Common myeloid progenitor, CD34-positive (primary cell): Measurements from ENCODE around the gene CAMTA1.
A peak's percentile ranks its signal among the peaks of the same experiment; 100 is the strongest.

Experiments
- CTCF ChIA-PET: fragments of 350-600 bp; sonication (Branson Sonifier 250); formaldehyde crosslinking; loops from one replicate; lab custom pipeline; 2021; ENCODE audit warnings: antibody characterized with exemption; lab: Charles Lee
- POLR2A ChIA-PET: fragments of 350-600 bp; sonication (Branson Sonifier 250); formaldehyde crosslinking; loops from one replicate; lab custom pipeline; 2021; ENCODE audit warnings: antibody characterized with exemption; lab: Charles Lee
- DNase-seq, 3 donors: peaks; one replicate each; pipeline versions ENCODE4 v3.0.0 to v3.0.0-alpha.2; 2013
- H3K27ac ChIP-seq, 2 experiments: 1 replicate in 1 of 2; 2 replicates in 1 of 2; pipeline ENCODE4 v1.7.0; 2013; ENCODE audit warnings: inconsistent platforms in 2 of 2, low read length in 2 of 2, mild to moderate bottlenecking in 2 of 2, low read depth in 1 of 2, moderate library complexity in 1 of 2; ENCODE audit not compliant: severe bottlenecking in 2 of 2, insufficient read depth in 1 of 2, poor library complexity in 1 of 2
- H3K27me3 ChIP-seq, 5 experiments: replicated peaks in 2 of 5; 1 replicate in 3 of 5; 2 replicates in 2 of 5; pipeline versions ENCODE4 v1.6.1 to v1.7.0; 2013; ENCODE audit warnings: low read length in 4 of 5, mild to moderate bottlenecking in 2 of 5, moderate library complexity in 2 of 5, inconsistent platforms in 1 of 5; ENCODE audit not compliant: insufficient read depth in 5 of 5, control insufficient read depth in 4 of 5
- H3K36me3 ChIP-seq, 4 experiments: 1 replicate in 2 of 4; 2 replicates in 2 of 4; pipeline versions ENCODE4 v1.6.1 to v1.7.0; 2013; ENCODE audit warnings: low read length in 3 of 4, control low read depth in 1 of 4, mild to moderate bottlenecking in 1 of 4; ENCODE audit not compliant: control insufficient read depth in 4 of 4, insufficient read depth in 4 of 4
- H3K4me1 ChIP-seq, 4 experiments: 1 replicate in 3 of 4; 2 replicates in 1 of 4; pipeline versions ENCODE4 v1.6.1 to v1.7.1; 2013; ENCODE audit warnings: low read length in 3 of 4, mild to moderate bottlenecking in 3 of 4, control low read depth in 1 of 4, inconsistent platforms in 1 of 4, moderate library complexity in 1 of 4; ENCODE audit not compliant: control insufficient read depth in 4 of 4, insufficient read depth in 4 of 4; ENCODE audit errors: control extremely low read depth in 1 of 4
- H3K4me3 ChIP-seq, 7 experiments: 1 replicate in 4 of 7; 2 replicates in 3 of 7; pipeline versions ENCODE4 v1.5.1 to v1.7.0; 2013; ENCODE audit warnings: mild to moderate bottlenecking in 7 of 7, low read length in 6 of 7, moderate library complexity in 6 of 7, inconsistent platforms in 2 of 7, low read depth in 2 of 7, control low read depth in 1 of 7; ENCODE audit not compliant: insufficient read depth in 4 of 7, control insufficient read depth in 1 of 7; ENCODE audit errors: extremely low read depth in 1 of 7
- H3K9me3 ChIP-seq, 5 experiments: 1 replicate in 4 of 5; 2 replicates in 1 of 5; pipeline versions ENCODE4 v1.6.1 to v1.7.1; 2013; ENCODE audit warnings: low read length in 4 of 5, mild to moderate bottlenecking in 2 of 5, inconsistent platforms in 1 of 5, low read depth in 1 of 5, moderate library complexity in 1 of 5; ENCODE audit not compliant: control insufficient read depth in 4 of 5, insufficient read depth in 2 of 5; ENCODE audit errors: control extremely low read depth in 1 of 5
- WGBS: methylation state at CpG from one replicate; pipeline ENCODE4 v1.1.5; 2013; ENCODE audit not compliant: insufficient coverage; 5-methylcytosine and 5-hydroxymethylcytosine counted together

The CAMTA1 gene

DNA sequence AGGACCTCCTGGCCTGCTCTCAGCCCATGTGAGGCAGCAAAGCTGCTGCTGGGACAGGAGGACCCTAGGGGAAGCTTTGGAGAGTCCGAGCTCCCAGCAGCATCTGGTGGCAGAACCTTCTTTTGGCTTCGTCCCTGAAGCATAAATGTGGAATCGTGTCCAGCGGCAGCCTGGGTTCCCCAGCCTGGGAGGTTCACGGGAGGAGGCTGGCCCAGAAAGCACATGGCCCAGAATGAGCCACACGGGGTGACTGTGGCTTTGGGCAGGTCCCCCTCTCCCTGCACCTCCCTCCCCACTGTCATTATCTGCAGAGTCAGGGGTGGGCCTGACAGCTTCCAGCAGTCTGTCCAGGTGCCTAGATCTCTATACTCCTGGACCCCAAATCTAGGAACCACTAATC is 667.8 kb downstream of the CAMTA1 start:
- no peaks in the 10 kb centered on the region for H3K36me3 ChIP-seq
- no peaks in the 10 kb centered on the region for H3K27me3 ChIP-seq
- no peak overlapping the region for H3K4me3 ChIP-seq
- no peak for DNase-seq
- 96% methylated on average over 3 of the region's 6 CpGs for WGBS
- ChIA-PET POLR2A (no interaction called here), CTCF (interaction anchor here (1.2 kb wide), 1 partner anchor 11 kb away, joined by 3 read pairs; no protein-coding TSS in a partner anchor)
- peaks cover 0 to 12% (median under 1%) of the 10 kb centered on the region in 4 experiments for H3K4me1 ChIP-seq
- no peak overlapping the region for H3K27ac ChIP-seq
- H3K9me3 ChIP-seq, result no peaks in the 10 kb centered on the region

DNA sequence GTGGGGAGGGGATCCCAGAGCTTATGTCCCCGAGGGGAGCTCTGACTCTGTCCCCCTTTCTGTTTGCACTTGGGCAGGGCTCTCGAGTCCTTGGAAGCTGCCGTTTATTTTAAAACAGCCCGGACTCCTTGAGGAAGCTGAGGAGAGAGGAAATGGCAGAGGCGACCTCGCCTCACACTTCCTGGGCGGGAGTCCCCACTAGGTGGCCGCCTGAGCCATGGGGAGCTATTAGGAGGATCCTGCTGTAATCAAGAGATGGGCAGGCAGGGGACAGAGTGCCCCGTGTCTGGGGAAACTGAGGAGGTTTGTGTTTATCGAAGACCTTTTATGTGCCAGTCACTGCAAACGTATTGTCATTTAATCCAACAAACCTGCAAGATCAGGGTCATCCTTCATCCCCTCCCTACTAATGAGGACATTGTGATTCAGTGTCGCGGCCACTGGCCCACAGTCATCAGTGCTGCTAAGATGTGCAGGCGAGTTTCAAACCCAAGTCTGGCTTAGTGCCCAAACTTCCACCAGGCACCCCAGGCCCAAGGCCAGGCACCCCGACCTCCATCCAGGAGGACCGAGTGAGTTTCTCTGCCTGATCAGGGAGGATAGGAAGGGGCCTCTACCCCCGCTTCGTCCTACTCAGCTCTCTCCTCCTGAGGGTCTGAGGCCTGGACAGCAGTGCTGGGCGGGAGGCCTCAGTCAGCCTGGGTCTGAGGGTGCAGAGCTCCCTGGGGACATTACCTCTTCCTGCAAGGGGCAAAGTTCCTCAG is 669.0 kb downstream of the CAMTA1 start:
- 68% methylated on average over 15 of the region's 19 CpGs for WGBS
- CTCF ChIA-PET, result interaction anchor here (0.6 to 1.5 kb wide), 8 partner anchors 9 to 704 kb away, joined by 3 to 5 read pairs (median 3); no protein-coding TSS in a partner anchor
- peak; percentile 12 to 15 (median 15) for DNase-seq

DNA sequence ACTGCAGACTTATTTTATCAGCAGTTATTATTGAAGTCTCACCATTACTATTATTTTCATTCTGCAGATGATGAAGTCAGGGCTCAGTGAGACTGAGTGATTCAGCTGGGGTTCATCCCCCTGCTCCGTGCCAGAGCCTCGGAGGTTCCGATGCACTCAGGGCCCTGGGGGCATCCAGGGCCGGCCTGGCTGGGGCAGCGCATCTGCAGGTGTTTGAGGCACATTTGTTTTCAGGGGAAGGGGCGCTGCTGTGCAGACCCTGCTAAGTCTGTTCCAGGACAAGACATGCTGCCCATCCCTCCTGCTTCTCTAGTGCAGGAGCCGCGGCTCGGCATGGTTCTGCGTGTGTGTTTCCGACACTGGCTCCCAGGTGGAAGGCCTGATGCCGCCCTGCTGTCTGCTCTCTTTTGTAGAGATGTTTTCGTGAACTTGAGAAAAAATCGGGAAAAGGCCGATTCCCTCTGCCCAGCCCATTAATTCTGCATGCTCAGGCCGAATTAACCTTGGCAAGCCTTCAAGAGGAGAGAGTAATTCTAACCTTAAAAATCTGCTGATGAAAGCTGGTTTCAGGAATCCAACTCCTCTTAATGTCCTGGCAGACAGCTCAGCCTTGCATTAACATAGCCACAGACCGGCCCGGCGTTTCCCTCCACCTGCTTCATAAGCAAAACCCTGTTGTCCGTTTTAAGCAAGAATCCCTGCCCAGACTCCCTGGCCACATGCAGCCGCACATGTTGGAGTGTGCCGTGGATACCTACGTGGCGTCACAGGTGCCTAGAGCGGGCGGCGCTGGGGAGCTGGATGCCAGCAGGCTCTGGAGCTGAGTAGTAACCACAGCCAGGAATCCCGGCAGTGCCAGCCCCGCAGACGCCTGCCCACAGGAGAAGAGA is 669.9 kb downstream of the CAMTA1 start:
- ChIA-PET CTCF (interaction anchor here (1.5 kb wide), 1 partner anchor 10 kb away, joined by 5 read pairs; no protein-coding TSS in a partner anchor), POLR2A (no interaction called here)
- DNase-seq, result no peak
- H3K27me3 ChIP-seq, result no peaks in the 10 kb centered on the region
- WGBS, result 97% methylated on average over 26 of the region's 30 CpGs
- H3K27ac ChIP-seq, result no peak overlapping the region
- no peaks in the 10 kb centered on the region for H3K9me3 ChIP-seq
- no peaks in the 10 kb centered on the region for H3K36me3 ChIP-seq
- H3K4me1 ChIP-seq, result peaks cover 0 to 15% (median 2%) of the 10 kb centered on the region in 4 experiments
- H3K4me3 ChIP-seq, result no peak overlapping the region

More for the DNA sequence above, 669.0 kb downstream of the CAMTA1 start:
- no peak overlapping the region for H3K27ac ChIP-seq
- H3K9me3 ChIP-seq, result no peaks in the 10 kb centered on the region
- no peak overlapping the region for H3K4me3 ChIP-seq
- H3K36me3 ChIP-seq, result no peaks in the 10 kb centered on the region
- POLR2A ChIA-PET, result no interaction called here
- peaks cover 0 to 15% (median 2%) of the 10 kb centered on the region in 4 experiments for H3K4me1 ChIP-seq
- H3K27me3 ChIP-seq, result no peaks in the 10 kb centered on the region

DNA sequence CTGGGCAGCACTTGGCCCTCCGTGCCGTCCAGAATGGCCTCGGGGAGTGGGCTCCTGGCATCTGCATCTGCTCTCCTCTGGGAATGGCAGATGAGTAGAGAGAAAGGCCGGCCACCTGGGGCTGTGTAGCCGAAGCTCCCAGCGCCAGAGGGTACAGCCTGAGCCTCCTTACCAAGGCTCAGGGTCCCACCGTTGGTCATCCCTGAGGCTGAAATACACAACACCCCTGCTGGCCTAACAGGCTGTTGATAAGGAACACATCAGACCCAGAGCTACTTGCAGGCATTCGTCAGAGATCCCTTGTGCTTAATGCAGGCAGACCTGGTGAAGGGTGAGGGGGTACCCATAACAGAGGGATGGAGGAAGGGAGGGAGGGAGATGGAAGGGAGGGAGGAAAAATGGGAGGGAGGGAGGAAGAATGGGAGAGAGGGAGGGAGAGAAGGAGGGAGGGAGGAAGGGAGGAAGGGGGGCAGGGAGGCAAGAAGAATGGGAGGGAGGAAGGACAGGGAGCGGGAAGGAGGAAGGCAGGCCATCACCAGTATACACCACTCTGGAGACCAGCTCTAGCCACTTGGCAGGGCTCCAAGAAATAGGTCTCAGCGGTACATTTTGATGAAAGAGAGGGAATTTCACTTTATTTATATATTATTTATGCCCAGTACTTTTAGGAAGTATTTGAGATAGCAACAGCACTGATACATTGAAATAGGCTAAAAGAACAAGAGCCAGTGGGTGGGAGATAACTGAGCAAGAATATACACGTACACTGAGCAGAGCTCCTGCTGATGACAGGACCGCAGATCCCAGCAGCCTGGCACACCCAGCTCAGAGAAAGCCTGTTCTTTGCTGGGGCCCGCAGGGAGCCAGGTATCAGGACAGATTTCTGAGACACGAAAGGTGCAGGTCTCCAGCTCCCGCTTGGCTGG is 670.8 kb downstream of the CAMTA1 start:
- no peaks in the 10 kb centered on the region for H3K36me3 ChIP-seq
- no peak for DNase-seq
- ChIA-PET CTCF (no interaction called here), POLR2A (no interaction called here)
- H3K9me3 ChIP-seq, result no peaks in the 10 kb centered on the region
- peaks cover 0 to 15% (median 2%) of the 10 kb centered on the region in 4 experiments for H3K4me1 ChIP-seq
- no peak overlapping the region for H3K4me3 ChIP-seq
- WGBS, result 96% methylated on average over 13 of the region's 15 CpGs
- no peaks in the 10 kb centered on the region for H3K27me3 ChIP-seq
- H3K27ac ChIP-seq, result no peak overlapping the region

DNA sequence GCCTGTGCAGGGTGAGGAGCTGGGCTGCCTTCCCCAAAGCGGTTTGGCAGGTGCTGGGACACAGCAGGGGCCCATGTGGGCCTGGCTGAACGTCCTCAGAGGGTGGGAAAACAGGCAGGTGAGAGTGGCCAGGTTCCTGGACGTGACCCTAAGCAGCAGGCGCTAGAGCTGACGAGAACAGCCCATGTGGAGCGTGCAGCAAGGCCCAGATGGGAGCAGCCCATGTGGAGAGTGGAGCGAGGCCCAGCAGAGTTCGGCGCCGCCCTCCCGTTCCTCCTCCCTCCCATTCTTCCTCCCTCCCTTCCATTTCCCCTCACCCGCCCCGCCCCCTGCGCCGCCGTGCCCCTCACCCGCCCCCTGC is 671.4 kb downstream of the CAMTA1 start:
- DNase-seq, result no peak
- Histone ChIP-seq H3K36me3 (no peaks in the 10 kb centered on the region), H3K27me3 (no peaks in the 10 kb centered on the region), H3K4me1 (peaks cover 0 to 15% (median 2%) of the 10 kb centered on the region in 4 experiments), H3K9me3 (no peaks in the 10 kb centered on the region), H3K27ac (no peak overlapping the region), H3K4me3 (no peak overlapping the region)
- ChIA-PET CTCF (no interaction called here), POLR2A (no interaction called here)
- 100% methylated on average over 6 of the region's 17 CpGs for WGBS

DNA sequence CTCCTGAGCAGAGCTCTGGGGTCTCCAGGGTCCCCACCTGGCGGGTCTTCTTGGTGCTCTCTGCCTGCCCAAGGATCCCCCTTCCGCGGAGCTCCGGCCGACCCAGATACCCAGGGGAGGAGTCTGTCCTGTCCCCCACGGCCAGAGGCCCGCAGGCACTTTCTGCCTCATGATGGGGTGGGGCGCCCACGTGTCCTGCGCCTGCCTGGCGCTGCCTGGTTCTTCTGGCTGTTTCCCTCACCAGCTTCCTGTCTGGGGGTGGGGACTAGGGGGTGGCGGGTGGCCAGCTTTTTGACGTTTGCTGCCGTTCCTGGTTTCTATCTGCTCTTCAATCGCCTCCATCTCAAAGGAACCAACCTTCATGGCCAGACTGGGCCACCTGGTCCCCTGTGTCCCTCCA is 672.6 kb downstream of the CAMTA1 start:
- peak; percentile 5 to 59 (median 12) for DNase-seq
- Histone ChIP-seq H3K27me3 (no peaks in the 10 kb centered on the region), H3K4me1 (peaks cover 0 to 15% (median 2%) of the 10 kb centered on the region in 4 experiments), H3K27ac (no peak overlapping the region), H3K4me3 (no peak overlapping the region), H3K36me3 (no peaks in the 10 kb centered on the region), H3K9me3 (no peaks in the 10 kb centered on the region)
- 47% methylated on average over 11 of the region's 15 CpGs for WGBS
- ChIA-PET CTCF (no interaction called here), POLR2A (interaction anchor here (0.6 kb wide), 1 partner anchor 113 kb away, joined by 3 read pairs; no protein-coding TSS in a partner anchor)
